ENCODE measurements around the gene IRF6. TPM values are rescaled to one million over a fixed set of nuclear protein-coding genes. Genes with fewer than 3 reads are reported as not detected.

Gene IRF6
- total RNA-seq, 1 donor from 2014 or later, result 7.6 TPM

- H3K36me3 ChIP-seq, result no peaks in the 10 kb centered on the region
- no peak for DNase-seq (ENCODE audit: low spot score in 2 of 2)
- no peak for TF ChIP-seq CTCF (IDR thresholded peaks at IDR 0.05)
- no peaks in the 10 kb centered on the region for H3K4me1 ChIP-seq
- no peaks in the 10 kb centered on the region for H3K9me3 ChIP-seq
- no peaks in the 10 kb centered on the region for H3K27me3 ChIP-seq
- H3K4me3 ChIP-seq, result no peak overlapping the region
- intact Hi-C loops (cut with DNase I), result no loop called here
- no peak overlapping the region for H3K27ac ChIP-seq
Measured at GRCh38 chr1:209822706-209823105, 16.8 kb upstream of the IRF6 start.

DNA sequence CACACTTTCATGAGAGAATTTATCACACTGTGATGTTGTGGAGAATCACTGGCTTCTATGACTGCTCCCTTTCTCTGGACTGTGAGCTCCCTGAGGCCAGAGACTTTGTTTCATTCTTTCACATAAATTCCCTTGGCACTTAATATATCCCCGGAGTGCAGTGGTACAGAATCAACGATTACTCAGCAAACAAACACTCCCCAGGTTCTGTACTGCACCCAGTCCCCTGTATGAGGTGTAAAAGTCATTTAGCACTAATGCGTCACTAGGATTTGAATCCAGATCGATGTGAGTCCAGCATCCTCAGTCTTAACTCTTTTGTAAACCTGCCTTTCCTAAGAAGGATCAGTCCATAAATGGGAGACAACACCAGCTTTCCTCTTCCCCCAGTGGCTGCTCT lies 15.0 kb upstream of the IRF6 start:
- intact Hi-C loops (cut with DNase I), result no loop called here
- TF ChIP-seq CTCF (IDR thresholded peaks at IDR 0.05), result no peak
- H3K36me3 ChIP-seq, result no peaks in the 10 kb centered on the region
- no peak overlapping the region for H3K27ac ChIP-seq
- no peak overlapping the region for H3K4me3 ChIP-seq
- DNase-seq (ENCODE audit: low spot score in 2 of 2), result no peak
- H3K9me3 ChIP-seq, result no peaks in the 10 kb centered on the region
- H3K27me3 ChIP-seq, result no peaks in the 10 kb centered on the region
- H3K4me1 ChIP-seq, result no peaks in the 10 kb centered on the region

DNA sequence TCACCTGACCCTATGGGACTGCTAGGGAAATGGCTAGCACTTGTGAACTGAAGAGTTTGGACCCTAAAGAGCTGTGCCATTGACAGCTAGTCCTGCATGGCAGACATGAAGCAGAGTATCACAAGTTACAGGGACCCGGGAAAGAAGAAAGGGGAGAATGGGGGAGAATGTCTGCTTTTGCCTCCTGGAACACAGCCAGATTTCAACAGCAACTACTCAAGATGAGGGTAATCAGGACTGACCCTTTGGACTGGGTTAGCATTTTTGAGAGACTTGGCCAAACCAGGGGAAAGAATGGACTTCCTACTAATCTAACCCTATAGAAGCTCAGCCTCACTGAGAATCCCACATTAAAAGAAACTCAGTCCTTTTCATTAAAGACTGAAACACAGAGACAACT lies 13.1 kb upstream of the IRF6 start:
- no peak overlapping the region for H3K4me3 ChIP-seq
- no peaks in the 10 kb centered on the region for H3K36me3 ChIP-seq
- H3K27me3 ChIP-seq, result no peaks in the 10 kb centered on the region
- intact Hi-C loops (cut with DNase I), result no loop called here
- no peaks in the 10 kb centered on the region for H3K9me3 ChIP-seq
- H3K27ac ChIP-seq, result no peak overlapping the region
- no peak for TF ChIP-seq CTCF (IDR thresholded peaks at IDR 0.05)
- no peak for DNase-seq (ENCODE audit: low spot score in 2 of 2)
- no peaks in the 10 kb centered on the region for H3K4me1 ChIP-seq

DNA sequence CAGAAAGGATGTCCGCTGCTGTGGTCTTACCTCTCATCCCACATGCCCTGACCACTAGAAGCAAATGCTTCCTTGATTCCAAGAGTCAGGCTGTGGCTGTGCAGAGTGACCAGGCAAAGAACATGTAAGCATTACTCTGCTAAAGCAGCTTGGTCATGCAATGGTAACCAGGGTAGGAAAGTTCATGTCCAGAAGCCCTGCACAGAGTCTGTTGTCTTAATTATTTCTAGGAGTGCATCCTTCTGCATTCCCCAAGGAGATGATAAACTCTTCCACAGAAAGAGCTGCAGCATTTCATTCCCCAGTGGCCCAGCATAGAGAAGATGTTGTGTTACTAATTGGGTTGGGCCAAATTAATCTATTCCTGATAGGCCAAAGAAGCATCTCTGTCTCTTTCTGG lies 11.7 kb upstream of the IRF6 start:
- no peaks in the 10 kb centered on the region for H3K27me3 ChIP-seq
- TF ChIP-seq CTCF (IDR thresholded peaks at IDR 0.05), result no peak
- intact Hi-C loops (cut with DNase I), result no loop called here
- H3K4me1 ChIP-seq, result no peaks in the 10 kb centered on the region
- no peak for DNase-seq (ENCODE audit: low spot score in 2 of 2)
- no peak overlapping the region for H3K4me3 ChIP-seq
- H3K9me3 ChIP-seq, result no peaks in the 10 kb centered on the region
- no peaks in the 10 kb centered on the region for H3K36me3 ChIP-seq
- no peak overlapping the region for H3K27ac ChIP-seq

DNA sequence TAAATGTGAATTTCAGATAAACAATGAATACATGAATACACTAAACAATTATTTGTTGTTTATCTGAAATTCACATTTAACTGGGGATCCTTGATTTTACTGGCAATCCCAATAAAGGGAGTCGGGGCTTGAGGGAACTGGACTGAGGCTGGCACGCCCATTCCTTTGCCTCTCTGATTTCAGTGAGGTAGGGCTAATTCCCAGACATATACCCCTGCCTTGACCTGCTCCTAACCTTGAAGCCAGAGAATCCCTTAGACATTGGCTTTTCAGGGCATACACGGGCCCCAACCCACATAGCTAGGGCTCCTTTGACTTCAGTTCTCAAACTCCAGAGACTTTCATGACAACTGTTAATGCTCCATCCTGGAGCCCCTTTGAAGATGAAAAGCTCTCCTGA lies 11.0 kb upstream of the IRF6 start:
- Histone ChIP-seq H3K4me1 (no peaks in the 10 kb centered on the region), H3K9me3 (no peaks in the 10 kb centered on the region), H3K4me3 (no peak overlapping the region), H3K27ac (no peak overlapping the region), H3K36me3 (no peaks in the 10 kb centered on the region), H3K27me3 (no peaks in the 10 kb centered on the region)
- no peak for TF ChIP-seq CTCF (IDR thresholded peaks at IDR 0.05)
- intact Hi-C loops (cut with DNase I), result no loop called here
- DNase-seq (ENCODE audit: low spot score in 2 of 2), result no peak

- no peak overlapping the region for H3K27ac ChIP-seq
- intact Hi-C loops (cut with DNase I), result no loop called here
- TF ChIP-seq CTCF (IDR thresholded peaks at IDR 0.05), result no peak
- no peaks in the 10 kb centered on the region for H3K4me1 ChIP-seq
- no peaks in the 10 kb centered on the region for H3K27me3 ChIP-seq
- H3K36me3 ChIP-seq, result no peaks in the 10 kb centered on the region
- DNase-seq (ENCODE audit: low spot score in 2 of 2), result no peak
- no peak overlapping the region for H3K4me3 ChIP-seq
- H3K9me3 ChIP-seq, result no peaks in the 10 kb centered on the region
Measured at GRCh38 chr1:209815931-209816341, 10.0 kb upstream of the IRF6 start.
